ENCODE measurements around the gene STRBP. TPM values are rescaled to one million over a fixed set of nuclear protein-coding genes. Genes with fewer than 3 reads are reported as not detected.

Gene STRBP
- total and polyA plus RNA-seq, 9 of the 15 experiments (the other 6 are each of a cell fraction or from before 2014, with no cell fraction given): 27.7 to 84.0 (median 70.2) TPM

- Histone ChIP-seq H3K9me1 (ENCODE audit: control insufficient read depth, insufficient read depth, low read length) (no peaks in the 10 kb centered on the region), H3K4me3 (no peak overlapping the region), H3K9me3 (replicated peaks; ENCODE audit: control insufficient read depth, insufficient read depth, low read depth, low read length) (no peaks in the 10 kb centered on the region), H3K9ac (ENCODE audit: insufficient read depth in 1 of 2, low read depth in 2 of 2, low read length in 2 of 2) (no peak overlapping the region), H3K4me1 (replicated peaks in 1 of 2; ENCODE audit: control insufficient read depth in 2 of 2, insufficient read depth in 2 of 2, low read length in 2 of 2) (peaks cover 24 to 39% of the 10 kb centered on the region in 2 experiments), H3K27me3 (ENCODE audit: control insufficient read depth in 2 of 2, insufficient read depth in 2 of 2, low read length in 2 of 2) (no peaks in the 10 kb centered on the region; a peak in 1 of 5 replicates), H2AFZ (ENCODE audit: low read depth, low read length) (peak overlapping the region; percentile 55), H3K79me2 (ENCODE audit: control insufficient read depth, insufficient read depth, low read length) (no peaks in the 10 kb centered on the region; the same call in 2 of the 3 replicates), H4K20me1 (replicated peaks; ENCODE audit: control insufficient read depth, insufficient read depth, low read length) (no peaks in the 10 kb centered on the region), H3K36me3 (ENCODE audit: control insufficient read depth, insufficient read depth, low read length) (no peaks in the 10 kb centered on the region), H3K4me2 (ENCODE audit: insufficient read depth, low read length) (no peak overlapping the region), H3K27ac (ENCODE audit: extremely low read depth, low read depth, low read length) (no peak overlapping the region)
- ChIA-PET CTCF (ENCODE audit: low intra/inter-chr PET ratio) (no interaction called here), POLR2A (interaction anchor here (0.8 kb wide), 1 partner anchor 10 kb away, joined by 3 read pairs; no protein-coding TSS in a partner anchor)
- FAIRE-seq (no peak), ATAC-seq (no peak), DNase-seq (ENCODE audit: extremely low read depth in 1 of 4, low spot score in 3 of 4) (no peak)
- in situ Hi-C loops (cut with MboI): no loop called here
- BruUV-seq (replicated peaks): no TSS peak
- intact Hi-C loops (cut with micrococcal nuclease): no loop called here
- no peak for TF ChIP-seq FOXM1 (IDR thresholded peaks at IDR 0.05; ENCODE audit: low read depth)
- TF ChIP-seq FOXM1 (CRISPR knock-in tag; IDR thresholded peaks at IDR 0.05; ENCODE audit: low read depth): no peak
- no peak for TF ChIP-seq ZFP30 (CRISPR knock-in tag; IDR thresholded peaks at IDR 0.05; ENCODE audit: borderline replicate concordance)
- peak; percentile 62 for TF ChIP-seq ZNF121 (CRISPR knock-in tag; conservative IDR thresholded peaks at IDR 0.05)
- TF ChIP-seq TCFL5 (CRISPR knock-in tag; conservative IDR thresholded peaks at IDR 0.05): no peak
- 23% methylated on average over 4 of the region's 4 CpGs for WGBS (ENCODE audit: insufficient coverage, low coverage, missing lambda C conversion rate)
Measured at GRCh38 chr9:123310551-123311249, 42.3 kb upstream of the STRBP start.

DNA sequence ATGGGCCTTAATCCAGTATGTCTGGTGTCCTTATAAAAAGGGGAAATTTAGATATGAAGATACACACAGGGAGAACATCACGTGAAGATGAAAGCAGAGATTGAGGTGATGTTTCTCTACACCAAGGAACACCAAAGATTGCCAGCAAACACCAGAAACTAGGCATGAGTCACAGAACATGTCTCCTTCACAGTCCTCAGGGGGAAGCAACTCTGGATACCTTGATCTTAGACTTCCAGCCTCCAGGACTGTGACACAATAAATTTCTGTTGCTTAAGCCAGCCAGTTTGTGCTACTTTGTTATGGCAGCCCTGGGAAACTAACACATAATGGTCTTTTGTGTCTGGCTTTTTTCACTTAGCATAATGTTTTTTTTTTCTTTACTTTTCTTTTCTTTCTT, 41.2 kb upstream of the STRBP start:
- no TSS peak for BruUV-seq (replicated peaks)
- TF ChIP-seq CEBPB (tag; IDR thresholded peaks at IDR 0.05): no peak
- TF ChIP-seq ZC3H11A (IDR thresholded peaks at IDR 0.05; ENCODE audit: low read depth, low read length): no peak
- TF ChIP-seq, protein P1, sequence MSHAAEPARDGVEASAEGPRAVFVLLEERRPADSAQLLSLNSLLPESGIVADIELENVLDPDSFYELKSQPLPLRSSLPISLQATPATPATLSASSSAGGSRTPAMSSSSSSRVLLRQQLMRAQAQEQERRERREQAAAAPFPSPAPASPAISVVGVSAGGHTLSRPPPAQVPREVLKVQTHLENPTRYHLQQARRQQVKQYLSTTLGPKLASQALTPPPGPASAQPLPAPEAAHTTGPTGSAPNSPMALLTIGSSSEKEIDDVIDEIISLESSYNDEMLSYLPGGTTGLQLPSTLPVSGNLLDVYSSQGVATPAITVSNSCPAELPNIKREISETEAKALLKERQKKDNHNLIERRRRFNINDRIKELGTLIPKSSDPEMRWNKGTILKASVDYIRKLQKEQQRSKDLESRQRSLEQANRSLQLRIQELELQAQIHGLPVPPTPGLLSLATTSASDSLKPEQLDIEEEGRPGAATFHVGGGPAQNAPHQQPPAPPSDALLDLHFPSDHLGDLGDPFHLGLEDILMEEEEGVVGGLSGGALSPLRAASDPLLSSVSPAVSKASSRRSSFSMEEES (CRISPR knock-in tag; IDR thresholded peaks at IDR 0.05): no peak
- no peak for TF ChIP-seq ILF3 (IDR thresholded peaks at IDR 0.05; ENCODE audit: borderline replicate concordance)
- TF ChIP-seq, protein P2, sequence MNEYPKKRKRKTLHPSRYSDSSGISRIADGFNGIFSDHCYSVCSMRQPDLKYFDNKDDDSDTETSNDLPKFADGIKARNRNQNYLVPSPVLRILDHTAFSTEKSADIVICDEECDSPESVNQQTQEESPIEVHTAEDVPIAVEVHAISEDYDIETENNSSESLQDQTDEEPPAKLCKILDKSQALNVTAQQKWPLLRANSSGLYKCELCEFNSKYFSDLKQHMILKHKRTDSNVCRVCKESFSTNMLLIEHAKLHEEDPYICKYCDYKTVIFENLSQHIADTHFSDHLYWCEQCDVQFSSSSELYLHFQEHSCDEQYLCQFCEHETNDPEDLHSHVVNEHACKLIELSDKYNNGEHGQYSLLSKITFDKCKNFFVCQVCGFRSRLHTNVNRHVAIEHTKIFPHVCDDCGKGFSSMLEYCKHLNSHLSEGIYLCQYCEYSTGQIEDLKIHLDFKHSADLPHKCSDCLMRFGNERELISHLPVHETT (CRISPR knock-in tag; conservative IDR thresholded peaks at IDR 0.05 in 1 of 2, IDR thresholded peaks at IDR 0.05 in 1 of 2): no peak
- TF ChIP-seq ZNF124 (CRISPR knock-in tag; IDR thresholded peaks at IDR 0.05): no peak
- no peak for TF ChIP-seq MAFK (IDR thresholded peaks at IDR 0.05; ENCODE audit: low read length)
- TF ChIP-seq NCOR1 (IDR thresholded peaks at IDR 0.05): no peak

More for the DNA sequence above, 41.2 kb upstream of the STRBP start:
- H3K9me1 ChIP-seq (ENCODE audit: control insufficient read depth, insufficient read depth, low read length): no peaks in the 10 kb centered on the region
- H3K79me2 ChIP-seq (ENCODE audit: control insufficient read depth, insufficient read depth, low read length): no peaks in the 10 kb centered on the region; the same call in 2 of the 3 replicates
- ATAC-seq (no peak), FAIRE-seq (no peak), DNase-seq (ENCODE audit: extremely low read depth in 1 of 4, low spot score in 3 of 4) (peak in 1 of 4 experiments; percentile 4)
- 50% methylated on average over 1 of the region's 1 CpG for WGBS (ENCODE audit: insufficient coverage, low coverage, missing lambda C conversion rate)
- H3K27me3 ChIP-seq (ENCODE audit: control insufficient read depth in 2 of 2, insufficient read depth in 2 of 2, low read length in 2 of 2): no peaks in the 10 kb centered on the region; a peak in 1 of 5 replicates
- CTCF ChIA-PET (ENCODE audit: low intra/inter-chr PET ratio): no interaction called here
- no peaks in the 10 kb centered on the region for H3K36me3 ChIP-seq (ENCODE audit: control insufficient read depth, insufficient read depth, low read length)
- H3K9ac ChIP-seq (ENCODE audit: insufficient read depth in 1 of 2, low read depth in 2 of 2, low read length in 2 of 2): no peak overlapping the region
- no peaks in the 10 kb centered on the region for H4K20me1 ChIP-seq (replicated peaks; ENCODE audit: control insufficient read depth, insufficient read depth, low read length)
- peaks cover 31 to 46% of the 10 kb centered on the region in 2 experiments for H3K4me1 ChIP-seq (replicated peaks in 1 of 2; ENCODE audit: control insufficient read depth in 2 of 2, insufficient read depth in 2 of 2, low read length in 2 of 2)
- H3K4me2 ChIP-seq (ENCODE audit: insufficient read depth, low read length): no peak overlapping the region
- H2AFZ ChIP-seq (ENCODE audit: low read depth, low read length): peak overlapping the region; percentile 34
- in situ Hi-C loops (cut with MboI): no loop called here
- POLR2A ChIA-PET: no interaction called here
- H3K9me3 ChIP-seq (replicated peaks; ENCODE audit: control insufficient read depth, insufficient read depth, low read depth, low read length): no peaks in the 10 kb centered on the region
- no peak overlapping the region for H3K4me3 ChIP-seq
- intact Hi-C loops (cut with micrococcal nuclease): no loop called here
- no peak overlapping the region for H3K27ac ChIP-seq (ENCODE audit: extremely low read depth, low read depth, low read length)

Data from K562 (cell line).